Activated gamma-delta T cell treated with Interleukin-2 at 50 U/mL for 16 hours (primary cell): ENCODE measurements around the gene WFDC8.

Experiments
- DNase-seq: peaks from one replicate; pipeline ENCODE4 v3.0.0-alpha.2; 2020

The WFDC8 gene

DNA sequence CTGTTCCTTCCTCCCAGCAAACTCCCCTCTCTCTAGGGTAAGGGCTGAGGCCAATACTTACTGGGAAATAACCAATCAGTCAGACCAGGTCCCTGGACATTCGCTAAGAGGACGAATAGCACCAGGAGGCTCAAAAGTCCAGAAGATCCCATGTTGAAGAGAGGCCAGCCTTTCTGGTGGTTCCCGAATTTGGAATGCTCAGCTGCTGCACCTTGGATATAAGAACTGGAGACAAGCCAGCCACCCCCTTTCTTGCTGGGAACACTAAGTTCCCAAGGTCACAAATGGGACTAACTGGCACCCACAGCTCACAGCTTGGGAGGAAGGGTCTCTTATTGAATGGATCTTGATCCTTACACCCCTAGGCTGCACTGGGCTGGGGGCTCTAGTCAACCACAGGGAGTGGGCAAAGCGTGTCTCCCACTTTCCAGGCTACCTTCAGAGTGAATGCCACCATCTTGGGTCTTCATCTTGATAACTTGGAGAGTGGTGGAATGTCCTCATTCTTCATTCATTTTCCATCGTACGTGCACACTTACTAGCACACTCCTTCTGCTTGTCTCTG is 31.8 kb downstream of the WFDC8 start, which contains the start of gene EPPIN:
TSS of gene EPPIN (minus strand) at position 196 of the 565 bp plus-strand sequence. CDS start at position 152, 44 bp downstream.
- no peak for DNase-seq

DNA sequence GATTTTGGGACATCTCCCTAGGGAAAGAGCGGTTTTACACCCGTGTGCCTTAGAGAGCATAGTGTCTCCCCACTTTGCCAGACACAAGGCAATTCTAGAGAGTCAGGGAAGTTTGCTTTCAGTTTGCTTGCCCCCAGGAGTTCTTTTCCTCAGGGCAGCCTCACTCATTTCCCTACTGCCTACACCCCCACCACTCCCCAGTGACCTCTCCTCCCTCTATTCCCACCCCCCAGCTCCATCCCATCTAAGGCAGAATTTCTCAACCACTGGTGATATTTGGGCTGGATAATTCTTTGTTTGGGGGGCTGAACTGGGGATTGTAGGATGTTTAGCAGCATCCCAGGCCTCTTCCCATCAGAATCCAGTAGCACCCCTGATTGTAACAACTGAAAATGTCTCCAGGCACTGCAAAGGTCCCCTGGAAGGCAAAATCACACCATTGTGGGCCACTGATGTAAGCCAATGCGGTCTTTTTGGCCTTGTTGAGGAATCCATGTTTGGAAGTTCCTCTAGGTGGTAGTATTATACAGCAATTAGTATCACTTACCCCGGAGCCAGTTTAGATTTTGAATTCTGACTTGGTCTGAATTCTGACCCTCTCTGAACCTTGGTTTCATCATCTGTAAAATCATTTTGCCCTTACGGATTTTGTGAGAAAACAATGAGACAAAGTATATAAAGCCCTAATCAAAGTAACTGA is 33.2 kb downstream of the WFDC8 start:
- no peak for DNase-seq

DNA sequence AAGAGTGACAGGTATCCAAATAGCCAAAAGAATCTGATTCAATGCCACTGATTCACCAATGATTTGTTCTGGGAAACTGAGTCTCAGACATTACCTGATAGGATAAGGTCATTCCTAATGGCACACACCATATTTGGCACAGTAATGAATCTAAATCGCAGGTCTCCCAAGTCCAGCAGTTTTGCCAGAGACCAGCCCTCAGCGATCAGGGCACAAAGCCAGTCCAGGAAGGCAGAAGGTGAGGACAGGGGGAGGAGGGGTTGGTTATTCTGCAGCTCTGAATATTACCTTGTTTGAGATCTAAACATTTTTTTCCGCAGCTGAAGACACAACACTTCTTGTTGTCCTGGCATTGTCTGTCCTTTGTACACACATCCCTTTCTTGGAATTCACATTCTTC is 33.7 kb downstream of the WFDC8 start:
- no peak for DNase-seq

DNA sequence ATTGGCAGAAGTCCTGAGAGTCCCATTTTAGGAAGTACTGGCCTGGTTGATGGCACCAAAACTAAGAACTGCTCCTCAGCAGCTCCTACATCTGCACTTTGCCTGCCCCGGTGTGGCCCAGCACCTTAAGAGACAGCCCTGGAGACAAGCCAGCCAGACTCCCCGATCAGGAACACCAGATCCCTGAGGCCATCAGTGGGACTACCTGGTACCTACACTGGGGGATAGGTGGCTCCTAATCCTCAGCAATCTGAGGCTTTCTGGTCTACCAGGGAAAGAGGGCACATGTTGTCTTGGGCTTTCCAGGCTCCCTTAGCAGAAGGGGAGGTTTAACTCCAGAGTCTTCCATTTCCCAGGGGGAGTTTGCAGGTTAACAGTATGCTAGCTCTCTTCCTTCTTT is 39.7 kb downstream of the WFDC8 start, which contains the start of gene WFDC6:
TSS of gene WFDC6 (minus strand) at position 101 of the 400 bp plus-strand sequence. CDS start at position 26, 75 bp downstream.
- no peak for DNase-seq

DNA sequence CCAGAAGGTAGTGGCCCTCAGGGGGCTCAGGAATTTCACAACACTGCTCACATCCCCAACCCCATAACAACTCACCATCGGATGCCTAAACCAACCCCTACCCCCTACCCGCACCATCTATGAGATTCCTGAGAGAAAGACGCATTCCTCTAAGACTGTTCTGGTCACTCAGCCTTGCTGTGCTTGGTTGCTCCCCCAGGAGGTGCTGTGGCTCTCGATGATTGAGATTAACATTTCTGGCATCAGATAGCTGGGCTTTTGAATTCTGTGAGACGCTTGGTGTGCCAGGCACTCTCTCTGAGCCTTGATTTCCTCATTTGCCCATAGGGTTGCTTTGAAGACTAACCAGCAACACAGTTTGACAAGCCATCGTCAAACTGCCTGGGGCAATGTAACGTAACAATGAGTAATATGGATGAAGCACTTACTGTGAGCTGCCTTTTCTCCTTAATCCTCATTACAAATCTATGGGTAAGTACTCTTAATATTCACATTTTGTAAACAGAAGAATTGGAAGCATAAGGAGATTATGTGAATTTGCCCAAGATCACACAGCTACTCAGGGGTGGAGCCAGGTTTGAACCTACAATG is 40.8 kb downstream of the WFDC8 start:
- DNase-seq = no peak

DNA sequence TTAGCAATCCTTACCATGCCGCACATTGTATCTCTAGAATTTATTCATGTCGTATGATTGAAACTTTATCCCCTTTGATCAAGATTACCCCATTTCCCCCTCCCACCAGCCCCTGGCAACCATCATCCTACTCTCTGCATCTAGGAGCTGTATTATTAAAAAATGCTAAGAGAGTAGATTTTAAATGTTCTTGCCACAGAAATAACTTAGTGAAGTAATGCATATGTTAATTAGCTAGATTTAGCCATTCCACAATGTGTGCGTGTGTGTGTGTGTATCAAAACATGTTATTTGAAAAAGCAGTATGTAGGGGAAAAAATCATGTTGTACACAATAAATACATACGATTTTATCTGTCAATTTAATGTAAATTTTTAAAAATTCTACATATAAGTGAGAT is 51.8 kb downstream of the WFDC8 start:
- DNase-seq = no peak

DNA sequence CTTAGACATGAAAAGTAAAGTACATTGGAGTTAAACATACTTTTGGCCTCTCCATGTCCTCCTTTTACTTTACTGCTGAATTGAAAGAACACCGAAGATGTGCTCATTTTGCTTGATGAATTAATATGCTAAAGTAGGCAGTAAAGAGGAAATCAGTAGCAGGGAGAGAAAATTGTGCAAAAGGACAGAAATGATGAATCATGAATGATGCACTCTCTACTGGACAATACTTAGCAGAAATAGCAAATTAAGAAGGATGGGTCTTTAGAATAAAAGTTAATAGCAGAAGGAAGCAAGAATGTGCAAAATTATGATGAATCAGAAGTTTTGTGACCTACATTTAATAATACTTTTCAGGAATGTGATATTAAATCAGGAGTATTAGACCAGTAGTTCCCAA is 55.3 kb downstream of the WFDC8 start:
- no peak for DNase-seq

DNA sequence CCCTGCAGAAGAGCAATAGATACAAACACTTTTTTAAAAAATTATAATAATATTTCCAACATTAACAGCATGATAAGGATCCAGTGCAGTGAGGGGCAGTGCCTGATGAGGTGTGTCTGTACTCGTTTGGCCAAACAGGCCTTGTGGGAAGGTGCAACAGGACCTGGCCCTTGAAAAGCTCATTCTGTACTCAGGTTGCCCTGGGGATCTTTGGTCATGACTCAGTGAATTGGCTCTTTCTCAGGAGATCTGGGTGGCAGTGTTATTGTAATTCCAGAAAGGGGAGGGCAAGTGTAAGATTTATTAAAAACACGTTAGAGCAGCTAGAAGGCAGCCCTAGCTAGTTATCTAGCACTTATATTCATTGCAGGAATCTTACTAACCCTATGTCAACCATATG is 60.8 kb downstream of the WFDC8 start:
- DNase-seq = no peak

DNA sequence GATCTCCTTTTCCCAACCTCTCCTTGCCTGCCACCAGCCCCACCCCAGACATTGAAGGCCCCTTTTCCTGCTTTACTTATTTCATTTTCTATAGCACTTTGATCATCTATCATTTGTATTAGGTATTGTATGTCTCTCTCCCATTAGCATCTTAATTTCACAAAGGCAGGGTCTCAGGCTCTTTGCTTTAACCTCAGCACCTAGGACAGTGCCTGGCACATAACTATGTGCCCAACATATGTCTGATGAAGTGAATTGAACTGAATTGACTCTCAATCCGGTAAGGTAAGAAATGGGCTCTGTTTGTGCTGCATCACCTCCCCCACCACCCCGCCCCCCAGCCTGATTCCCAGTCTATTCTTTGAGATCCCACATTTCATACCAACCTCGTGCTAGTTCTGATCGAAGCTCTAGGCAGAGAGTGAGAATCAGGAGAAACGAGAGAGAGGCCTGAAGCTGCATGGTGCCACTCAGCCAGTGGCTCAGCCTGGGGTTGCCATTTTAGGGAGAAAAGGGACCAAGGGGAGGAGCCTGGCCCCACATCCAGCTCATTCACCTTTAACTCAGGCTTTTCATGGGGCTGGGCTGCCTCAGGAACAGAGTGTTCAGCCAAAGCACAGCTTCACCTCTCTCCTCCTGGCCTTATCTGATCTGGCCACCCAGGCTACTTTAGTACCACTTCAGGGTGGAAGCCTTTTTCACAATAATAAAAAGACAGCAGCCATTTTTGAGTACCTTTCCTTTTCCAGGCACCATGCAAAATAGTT is 63.8 kb downstream of the WFDC8 start, which contains the start of gene SPINT3:
TSS of gene SPINT3 (minus strand) at position 476 of the 767 bp plus-strand sequence. CDS start at position 462, 14 bp downstream.
- DNase-seq = no peak

DNA sequence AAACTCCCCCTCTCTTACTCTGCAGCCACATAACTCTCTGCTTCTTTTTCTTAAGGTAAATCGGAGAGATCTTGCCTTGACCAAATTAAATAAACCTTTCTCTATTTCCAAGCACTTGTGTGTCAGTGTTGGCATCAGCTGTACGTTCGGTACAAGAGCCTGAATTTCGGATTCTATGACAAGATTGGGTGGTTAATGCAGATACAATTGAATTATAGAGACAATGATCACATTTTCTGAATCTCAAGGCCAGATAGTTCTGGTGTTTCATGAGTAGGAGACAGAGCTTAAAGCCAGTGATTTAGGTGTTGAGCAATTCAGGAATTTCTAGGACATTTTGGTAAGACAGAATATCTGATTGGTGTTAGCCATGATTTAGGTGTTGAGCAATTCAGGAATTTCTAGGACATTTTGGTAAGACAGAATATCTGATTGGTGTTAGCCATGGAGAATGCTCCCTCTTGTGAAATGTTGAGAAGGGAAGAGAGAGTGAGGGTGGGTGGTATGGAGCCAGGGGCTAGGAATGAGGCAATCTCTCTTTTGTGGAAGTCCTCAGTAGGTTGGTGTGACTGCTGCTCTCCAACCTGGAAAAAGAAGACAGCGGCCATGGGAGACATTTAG is 68.7 kb downstream of the WFDC8 start:
- DNase-seq = no peak

DNA sequence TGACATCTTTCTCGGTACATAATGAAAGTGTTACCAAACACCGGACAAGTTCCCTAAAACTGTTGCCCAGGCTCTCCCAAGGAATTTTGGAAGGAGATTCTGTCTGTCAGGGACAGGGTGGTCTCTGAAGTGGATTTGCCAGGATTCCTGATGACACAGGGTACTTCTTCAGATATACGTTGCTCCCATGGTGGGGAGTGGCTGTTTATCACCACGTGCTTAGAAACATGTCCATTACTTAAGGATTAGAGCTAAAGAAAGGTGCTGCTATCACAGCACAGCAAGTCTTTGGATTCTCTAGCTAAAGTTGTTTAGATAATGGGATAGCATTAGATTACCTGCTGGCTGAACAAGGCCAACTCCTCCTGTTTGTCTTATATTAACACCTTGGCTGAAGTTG is 70.0 kb downstream of the WFDC8 start:
- no peak for DNase-seq

DNA sequence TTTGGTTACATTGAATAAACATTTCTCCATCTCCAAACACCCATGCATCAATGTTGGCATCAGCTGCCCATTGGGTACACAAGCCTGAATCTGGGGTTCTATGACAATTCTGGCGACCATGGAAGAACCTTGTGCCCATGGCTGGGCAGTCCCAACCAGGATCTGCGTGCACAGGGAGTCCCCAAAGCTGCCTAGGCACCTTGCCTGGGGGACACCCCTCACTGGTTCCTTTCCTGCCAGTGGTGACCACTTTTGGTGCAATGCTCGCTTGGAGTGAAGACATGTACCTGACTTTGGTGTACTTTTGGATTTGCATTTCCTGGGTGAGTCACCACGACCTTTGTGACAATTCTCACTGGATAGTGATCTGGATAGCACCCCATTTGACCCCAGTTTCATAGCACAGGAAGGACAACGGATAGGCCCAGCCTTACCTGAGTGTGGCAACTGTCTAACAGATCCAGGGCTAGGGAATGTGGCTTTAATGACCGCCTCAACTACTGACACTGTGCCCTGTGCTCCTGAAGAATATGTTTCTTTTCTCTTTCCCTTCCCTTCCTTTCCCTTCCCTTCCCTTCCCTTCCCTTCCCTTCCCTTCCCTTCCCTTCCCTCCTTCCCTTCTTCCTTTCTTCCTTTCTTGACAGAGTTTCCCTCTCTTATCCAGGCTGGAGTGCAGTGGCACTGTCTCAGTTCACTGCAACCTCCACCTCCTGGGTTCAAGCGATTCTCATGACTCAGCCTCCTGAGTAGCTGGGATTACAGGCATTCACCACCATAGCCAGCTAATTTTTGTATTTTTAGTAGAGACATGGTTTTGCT is 70.8 kb downstream of the WFDC8 start:
- DNase-seq = no peak

DNA sequence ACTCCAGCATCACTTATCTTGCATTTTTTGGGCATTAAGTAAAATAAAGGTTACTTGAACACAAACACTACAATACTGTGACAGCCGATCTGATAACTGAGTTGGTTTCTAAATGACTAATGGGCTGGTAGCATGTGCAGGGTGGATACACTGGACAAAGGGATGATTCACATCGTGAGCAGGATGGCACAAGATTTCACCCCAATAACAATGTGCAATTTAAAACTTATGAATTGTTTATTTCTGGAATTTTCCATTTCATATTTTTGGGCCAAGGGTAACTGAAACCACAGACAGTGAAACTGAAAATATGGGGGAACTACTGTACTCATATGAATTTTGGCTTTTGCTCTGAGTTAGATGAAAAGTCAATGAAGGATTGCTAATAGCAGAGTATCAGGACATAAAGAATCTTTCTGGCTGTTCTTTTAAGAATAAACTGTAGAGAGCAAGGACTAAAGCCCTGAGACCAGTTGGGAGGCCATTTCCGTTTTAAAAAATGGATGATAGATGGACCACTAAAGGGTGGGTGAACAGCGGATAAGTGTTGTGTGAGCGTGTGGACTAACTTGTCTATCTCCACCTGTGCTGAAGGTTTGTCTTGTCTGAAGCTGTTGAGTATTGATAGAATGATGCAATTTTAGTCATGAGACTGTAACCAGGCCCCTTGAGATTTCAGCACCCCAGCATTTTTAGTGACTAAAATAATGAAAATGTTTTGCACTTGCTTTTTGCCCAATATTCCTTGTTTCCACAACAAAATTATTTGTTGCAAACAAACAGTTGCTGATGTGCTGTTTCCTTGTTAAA is 71.9 kb downstream of the WFDC8 start:
- no peak for DNase-seq

DNA sequence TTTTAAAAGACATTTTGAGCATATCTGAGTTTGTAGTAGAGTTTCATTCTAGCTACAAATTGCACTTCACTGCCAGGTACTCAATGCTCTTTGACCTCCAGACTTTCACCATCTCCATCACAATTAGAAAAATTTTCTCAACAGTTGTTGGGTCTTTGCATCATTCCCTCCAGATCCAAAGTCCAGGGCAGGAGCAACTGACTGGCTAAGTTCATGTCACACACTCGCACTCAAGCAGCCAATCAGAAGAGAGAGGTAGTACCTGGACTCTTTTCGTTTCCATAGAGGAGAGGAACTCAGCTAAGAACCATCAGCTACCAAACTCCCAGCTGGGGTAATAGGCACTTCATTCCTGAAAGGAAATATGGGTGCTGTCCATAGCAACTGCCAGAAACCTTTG is 72.7 kb downstream of the WFDC8 start:
- DNase-seq = no peak

DNA sequence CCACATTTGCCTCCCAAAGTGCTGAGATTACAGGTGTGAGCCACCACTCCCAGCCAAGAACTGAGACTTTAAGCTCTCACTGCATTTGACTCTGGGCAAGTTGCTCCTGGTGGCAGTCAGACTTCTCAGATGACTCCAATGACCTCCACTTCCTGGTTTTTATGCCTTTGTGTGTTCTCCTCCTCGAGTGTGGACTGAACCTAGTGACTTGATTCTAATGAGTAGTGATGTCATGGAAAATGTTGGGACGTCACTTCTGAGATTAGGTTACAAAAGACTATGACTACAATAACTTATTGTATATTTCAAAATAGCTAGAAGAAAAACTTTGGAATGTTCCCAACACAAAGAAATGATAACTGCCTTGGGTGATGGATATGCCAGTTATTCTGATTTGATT is 75.7 kb downstream of the WFDC8 start:
- no peak for DNase-seq

DNA sequence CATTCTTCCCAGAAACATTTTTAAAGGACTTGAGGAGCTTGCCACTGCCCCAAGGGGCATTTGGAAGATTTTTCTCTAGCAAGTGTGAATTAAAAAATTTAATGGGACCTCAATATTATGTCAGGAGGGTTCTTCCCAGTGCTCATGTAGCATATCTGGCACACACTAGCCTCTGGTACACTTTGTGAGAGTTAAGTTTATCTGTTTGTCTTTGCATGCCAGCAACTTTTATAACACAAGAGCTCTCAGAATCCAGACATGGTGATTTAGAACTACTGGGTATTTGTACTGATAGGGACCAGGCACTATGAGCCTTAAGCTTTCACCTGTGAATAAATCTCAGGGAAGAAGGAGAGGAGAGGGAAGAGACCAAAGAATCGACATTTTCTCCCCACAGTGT is 76.5 kb downstream of the WFDC8 start:
- no peak for DNase-seq
